GM12878 (cell line): ENCODE results near the gene KAT2A. TPM values are rescaled to one million over a fixed set of nuclear protein-coding genes. Genes with fewer than 3 reads are reported as not detected.
A peak's percentile ranks its signal among the peaks of the same experiment; 100 is the strongest.

Source experiments
- ATAC-seq: fragments of 200-7000 bp; cut with Tn5 transposase; 3 replicates; pipeline ENCODE4 v1.9.1; 2020; ENCODE audit warnings: mild to moderate bottlenecking, moderate library complexity
- BruUV-seq: library from RNA; stranded (reverse); fragments of 400-500 nt; replicated peaks from 2 replicates; lab custom pipeline; 2021; lab: Mats Ljungman, UMichigan
- CTCF ChIA-PET: fragments of 300-600 bp; sonication (Branson Sonifier 250); formaldehyde crosslinking; extraction: SDS; loops from one replicate; lab custom pipeline; 2021; ENCODE audit warnings: inconsistent platforms; lab: Yijun Ruan, JAX
- POLR2A ChIA-PET: fragments of 350-600 bp; formaldehyde crosslinking; extraction: SDS; loops from one replicate; lab custom pipeline; 2021; ENCODE audit warnings: inconsistent platforms; lab: Charles Lee
- RAD21 ChIA-PET: fragments of 300-600 bp; sonication (Branson Sonifier 250); formaldehyde crosslinking; loops from one replicate; lab custom pipeline; 2023; ENCODE audit warnings: antibody characterized with exemption; ENCODE audit not compliant: unreplicated experiment; lab: Charles Lee
- SMC1A ChIA-PET: fragments of 300-600 bp; sonication (Branson Sonifier 250); formaldehyde crosslinking; loops from one replicate; lab custom pipeline; 2023; ENCODE audit not compliant: unreplicated experiment, uncharacterized antibody; lab: Charles Lee
- DNase-seq: peaks from one replicate; pipeline ENCODE4 v3.0.0-alpha.2; 2011; ENCODE audit warnings: low read depth, low spot score
- FAIRE-seq: peaks from 3 replicates; lab custom pipeline; 2011; peaks lifted over from hg19 to GRCh38; lab: Jason Lieb, UNC
- H2AFZ ChIP-seq: 2 replicates; pipeline ENCODE4 v1.6.0; 2011; ENCODE audit warnings: low read depth, low read length, control low read depth; ENCODE audit not compliant: control insufficient read depth
- H3K27ac ChIP-seq: 2 replicates; pipeline ENCODE4 v1.5.1; 2011; ENCODE audit warnings: control low read depth; ENCODE audit not compliant: control insufficient read depth, insufficient read depth
- H3K27me3 ChIP-seq, 2 experiments: replicated peaks in 1 of 2; 2 replicates each; pipeline versions ENCODE4 v1.6.0 to v1.6.1; 2011; ENCODE audit warnings: low read length in 1 of 2; ENCODE audit not compliant: control insufficient read depth in 2 of 2, insufficient read depth in 2 of 2
- H3K36me3 ChIP-seq, 2 experiments: 2 replicates each; pipeline ENCODE4 v1.5.1; 2011; ENCODE audit warnings: low read length in 1 of 2; ENCODE audit not compliant: control insufficient read depth in 2 of 2, insufficient read depth in 2 of 2
- H3K4me1 ChIP-seq: 2 replicates; pipeline ENCODE4 v1.6.1; 2011; ENCODE audit warnings: mild to moderate bottlenecking, low read length, moderate library complexity, mixed read lengths; ENCODE audit not compliant: control insufficient read depth, insufficient read depth
- H3K4me2 ChIP-seq: 2 replicates; pipeline ENCODE4 v1.6.0; 2011; ENCODE audit warnings: control low read depth; ENCODE audit not compliant: control insufficient read depth, insufficient read depth
- H3K4me3 ChIP-seq: fragments of 200-600 bp; sonication (generic); 2 replicates; pipeline ENCODE4 v1.5.1; 2016
- H3K79me2 ChIP-seq: 2 replicates; pipeline ENCODE4 v1.6.0; 2011; ENCODE audit warnings: low read length; ENCODE audit not compliant: control insufficient read depth, insufficient read depth
- H3K9ac ChIP-seq: 2 replicates; pipeline ENCODE4 v1.8.0; 2011; ENCODE audit warnings: low read length, control low read depth, mixed read lengths; ENCODE audit not compliant: control insufficient read depth, insufficient read depth
- H3K9me3 ChIP-seq: replicated peaks from 3 replicates; pipeline ENCODE4 v1.5.1; 2011; ENCODE audit warnings: mild to moderate bottlenecking, low read length; ENCODE audit not compliant: control insufficient read depth, insufficient read depth
- H4K20me1 ChIP-seq: 2 replicates; pipeline ENCODE4 v1.6.0; 2011; ENCODE audit not compliant: control insufficient read depth, insufficient read depth
- ASH2L ChIP-seq: fragments of 300-600, 200-600 bp; sonication (generic); IDR thresholded peaks from 2 replicates; pipeline ENCODE4 v1.6.1; 2017; ENCODE audit warnings: low read depth, mild to moderate bottlenecking, borderline replicate concordance
- EGR1 ChIP-seq, 2 experiments: IDR thresholded peaks; 1 replicate in 1 of 2; 2 replicates in 1 of 2; pipeline ENCODE4 v1.6.1; 2011 to 2012; ENCODE audit warnings: low read depth in 2 of 2, low read length in 2 of 2, borderline replicate concordance in 1 of 2, mild to moderate bottlenecking in 1 of 2, moderate library complexity in 1 of 2
- ESRRA ChIP-seq: IDR thresholded peaks from 2 replicates; pipeline ENCODE4 v1.6.1; 2012; ENCODE audit warnings: mild to moderate bottlenecking, low read length, improper control_type of control experiment
- FOS ChIP-seq: IDR thresholded peaks from 3 replicates; pipeline ENCODE4 v1.6.1; 2011; ENCODE audit warnings: borderline replicate concordance; ENCODE audit not compliant: insufficient read length; ENCODE audit errors: extremely low read depth
- LARP7 ChIP-seq: fragments of 450-650 bp; IDR thresholded peaks from 2 replicates; pipeline ENCODE4 v1.6.1; 2017; ENCODE audit warnings: mild to moderate bottlenecking
- MTA3 ChIP-seq: IDR thresholded peaks from 2 replicates; pipeline ENCODE4 v1.6.1; 2012; ENCODE audit warnings: low read length, inconsistent platforms, borderline replicate concordance
- MYB ChIP-seq: fragments of 150-350 bp; IDR thresholded peaks from 2 replicates; pipeline ENCODE4 v1.6.1; 2014; ENCODE audit warnings: mild to moderate bottlenecking, low read depth, low read length, borderline replicate concordance
- NR2C2 ChIP-seq: IDR thresholded peaks from 2 replicates; pipeline ENCODE4 v1.6.1; 2011; ENCODE audit warnings: borderline replicate concordance, low read depth; ENCODE audit not compliant: control insufficient read depth, insufficient read length
- POLR2AphosphoS2 ChIP-seq: IDR thresholded peaks from 2 replicates; pipeline ENCODE4 v1.6.1; 2011; ENCODE audit warnings: low read depth, mild to moderate bottlenecking, low read length, improper control_type of control experiment, moderate library complexity
- POU2F2 ChIP-seq: IDR thresholded peaks from 3 replicates; pipeline ENCODE4 v1.6.1; 2011; ENCODE audit warnings: low read depth, mild to moderate bottlenecking, low read length, borderline replicate concordance
- WGBS: methylation state at CpG from one replicate; pipeline ENCODE4 v1.1.6; 2016; ENCODE audit warnings: low lambda C conversion rate; ENCODE audit not compliant: insufficient replicate concordance, insufficient coverage; ENCODE audit errors: missing lambda C conversion rate; 5-methylcytosine and 5-hydroxymethylcytosine counted together
- in situ Hi-C: fragments of 300-500 bp; cut with MboI; formaldehyde crosslinking; loops from 9 replicates; pipeline ENCODE4 v1.14.3; 2018; ENCODE audit warnings: mixed read lengths
- intact Hi-C: fragments of 100-400 bp; cut with micrococcal nuclease; formaldehyde crosslinking; loops from one replicate; pipeline ENCODE4 v1.14.2; 2022; ENCODE audit not compliant: unreplicated experiment
- polyA plus RNA-seq, 11 experiments: library from polyadenylated mRNA; depleted of rRNA in 4 of 11; unstranded in 6 of 11; stranded (reverse) in 5 of 11; fragments of >200 nt; fragmentation: Nextera tagmentation in 4 of 11; fragmentation: Illumina TruSeq in 1 of 11; extraction: Ambion mirVana in 4 of 11; extraction: Trizol in 1 of 11; gene quantifications; 1 replicate in 1 of 11; 2 replicates in 10 of 11; pipeline versions ENCODE4 v1.2.1 to v1.2.3, GENCODE V29; 2011 to 2016; ENCODE audit warnings: inconsistent platforms in 2 of 11, missing spikeins in 2 of 11, low read depth in 1 of 11
- total RNA-seq, 4 experiments: library from RNA; depleted of rRNA in 3 of 4; stranded (reverse); fragments of >200 nt in 3 of 4; fragmentation: Illumina TruSeq in 1 of 4; extraction: Trizol in 1 of 4; gene quantifications; 2 replicates each; pipeline versions ENCODE4 v1.2.1 to v1.2.3, GENCODE V29; 2013 to 2021

Gene KAT2A
- total and polyA plus RNA-seq, 10 of the 15 experiments (the other 5 are each of a cell fraction or from before 2014, with no cell fraction given), result 0.85 to 47.5 (median 14.6) TPM

DNA sequence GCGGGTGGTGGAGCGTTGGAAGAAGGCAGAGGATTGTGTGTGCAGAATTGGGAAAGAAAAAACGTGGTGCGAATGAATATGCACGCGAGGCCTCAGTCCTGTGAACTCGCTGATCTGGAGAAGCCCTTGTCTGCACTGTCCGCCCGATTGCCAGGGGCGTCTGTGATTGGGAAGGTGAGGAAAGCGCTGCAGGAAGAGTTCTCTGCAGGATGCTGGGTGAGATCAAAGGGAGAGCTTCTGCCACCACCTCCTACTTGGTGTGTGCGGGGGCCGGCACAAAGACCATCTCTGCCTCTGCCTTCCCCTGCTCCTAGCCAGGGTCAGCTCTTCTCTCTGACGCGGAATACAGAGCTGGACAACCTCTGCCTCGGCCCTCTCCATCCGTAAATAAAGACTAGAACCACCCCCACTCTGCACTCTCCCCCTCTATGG, 34.5 kb upstream of the KAT2A start:
- Histone ChIP-seq H3K27me3 (no peaks in the 10 kb centered on the region), H3K4me2 (peak overlapping the region; percentile 76), H3K4me1 (peaks cover 5% of the 10 kb centered on the region), H3K36me3 (0 out of 4 replicates have a peak, but pooled peaks cover 0 to 4% of the 10 kb centered on the region in 2 experiments), H3K4me3 (peak overlapping the region; percentile 61; the same call in 1 of the 2 replicates), H3K27ac (no peak overlapping the region), H3K79me2 (peaks cover 36% of the 10 kb centered on the region), H3K9ac (no peak overlapping the region; the same call in 1 of the 2 replicates), H2AFZ (no peak overlapping the region), H4K20me1 (no peaks in the 10 kb centered on the region), H3K9me3 (no peaks in the 10 kb centered on the region)
- no TSS peak for BruUV-seq
- DNase-seq (no peak), FAIRE-seq (no peak), ATAC-seq (no peak)
- 71% methylated on average over 17 of the region's 17 CpGs for WGBS
- SMC1A ChIA-PET, result interaction anchor here (0.7 to 1.3 kb wide), 2 partner anchors 26 to 187 kb away, joined by 3 to 4 read pairs; no protein-coding TSS in a partner anchor
- POLR2A ChIA-PET, result interaction anchor here (0.6 to 2.2 kb wide), 3 partner anchors 11 to 23 kb away, joined by 3 to 6 read pairs (median 3); no protein-coding TSS in a partner anchor
- CTCF ChIA-PET, result interaction anchor here (2.6 kb wide), 1 partner anchor 26 kb away, joined by 9 read pairs; the partner anchor contains the start of gene KCNH4
- in situ Hi-C loops, result no loop called here
- intact Hi-C loops, result no loop called here
- RAD21 ChIA-PET, result no interaction called here
- TF ChIP-seq MYB (no peak), LARP7 (no peak), MTA3 (no peak), EGR1 (IDR thresholded peaks at IDR 0.05; ENCODE audit: borderline replicate concordance in 1 of 2, low read depth in 2 of 2, low read length in 2 of 2) (no peak), ASH2L (no peak), POLR2AphosphoS2 (no peak), POU2F2 (no peak), ESRRA (no peak), FOS (no peak), NR2C2 (no peak)
- TF ChIP-seq, all 136 proteins: peak for 0
